DND-41 (cell line): ENCODE data around the gene WDR70.
"Not testable (repeated sequence)": the region's sequence is repeated elsewhere in the genome, so short reads cannot be mapped to it uniquely, and the experiment has no call there.

ENCODE experiments used
- ATAC-seq: fragments of 200-7000 bp; cut with Tn5 transposase; 3 replicates; pipeline ENCODE4 v1.9.1; 2021; ENCODE audit warnings: low read depth; ENCODE audit not compliant: insufficient read depth
- DNase-seq: peaks from one replicate; pipeline ENCODE4 v3.0.0-alpha.2; 2020
- H2AFZ ChIP-seq: 2 replicates; pipeline ENCODE4 v1.6.0; 2012; ENCODE audit warnings: low read depth, low read length
- H3K27ac ChIP-seq: 2 replicates; pipeline ENCODE4 v1.5.1; 2012; ENCODE audit warnings: low read length, inconsistent platforms
- H3K27me3 ChIP-seq: fragments of 200-600 bp; sonication (generic); 2 replicates; pipeline ENCODE4 v1.6.0; 2012; ENCODE audit warnings: low read length, mild to moderate bottlenecking, inconsistent platforms; ENCODE audit not compliant: insufficient read depth, poor library complexity
- H3K36me3 ChIP-seq: 2 replicates; pipeline ENCODE4 v1.5.1; 2012; ENCODE audit warnings: low read length, inconsistent platforms; ENCODE audit not compliant: insufficient read depth
- H3K4me1 ChIP-seq: 2 replicates; pipeline ENCODE4 v1.5.1; 2012; ENCODE audit warnings: mild to moderate bottlenecking, low read length; ENCODE audit not compliant: insufficient read depth
- H3K4me2 ChIP-seq: 2 replicates; pipeline ENCODE4 v1.6.0; 2012; ENCODE audit warnings: mild to moderate bottlenecking, moderate library complexity, low read length, inconsistent platforms; ENCODE audit not compliant: insufficient read depth
- H3K4me3 ChIP-seq, 2 experiments: fragments of 200-600 bp in 1 of 2; shearing (Covaris generic) in 1 of 2; 2 replicates each; pipeline ENCODE4 v1.5.1; 2012 to 2016; ENCODE audit warnings: inconsistent platforms in 2 of 2, low read length in 2 of 2, mild to moderate bottlenecking in 2 of 2, low read depth in 1 of 2, moderate library complexity in 1 of 2
- H3K79me2 ChIP-seq: 2 replicates; pipeline ENCODE4 v1.6.0; 2012; ENCODE audit warnings: low read length, inconsistent platforms; ENCODE audit not compliant: insufficient read depth
- H3K9ac ChIP-seq: 2 replicates; pipeline ENCODE4 v1.6.0; 2012; ENCODE audit warnings: low read depth, mild to moderate bottlenecking, inconsistent platforms, low read length, moderate library complexity
- H3K9me3 ChIP-seq: 2 replicates; pipeline ENCODE4 v1.5.1; 2012; ENCODE audit warnings: low read length, moderate library complexity, mild to moderate bottlenecking, inconsistent platforms; ENCODE audit not compliant: insufficient read depth, severe bottlenecking
- H4K20me1 ChIP-seq: 2 replicates; pipeline ENCODE4 v1.6.0; 2012; ENCODE audit warnings: low read length; ENCODE audit not compliant: insufficient read depth
- CTCF ChIP-seq: IDR thresholded peaks from 2 replicates; pipeline ENCODE4 v1.5.1; 2012; ENCODE audit warnings: borderline replicate concordance, low read length, moderate library complexity, mild to moderate bottlenecking; ENCODE audit not compliant: poor library complexity, severe bottlenecking; ENCODE audit errors: extremely low read depth
- EZH2 ChIP-seq: IDR thresholded peaks from 3 replicates; pipeline ENCODE4 v1.6.1; 2012; ENCODE audit warnings: borderline replicate concordance, low read depth, mild to moderate bottlenecking, moderate library complexity, low read length, inconsistent platforms; ENCODE audit not compliant: severe bottlenecking

WDR70 gene

DNA sequence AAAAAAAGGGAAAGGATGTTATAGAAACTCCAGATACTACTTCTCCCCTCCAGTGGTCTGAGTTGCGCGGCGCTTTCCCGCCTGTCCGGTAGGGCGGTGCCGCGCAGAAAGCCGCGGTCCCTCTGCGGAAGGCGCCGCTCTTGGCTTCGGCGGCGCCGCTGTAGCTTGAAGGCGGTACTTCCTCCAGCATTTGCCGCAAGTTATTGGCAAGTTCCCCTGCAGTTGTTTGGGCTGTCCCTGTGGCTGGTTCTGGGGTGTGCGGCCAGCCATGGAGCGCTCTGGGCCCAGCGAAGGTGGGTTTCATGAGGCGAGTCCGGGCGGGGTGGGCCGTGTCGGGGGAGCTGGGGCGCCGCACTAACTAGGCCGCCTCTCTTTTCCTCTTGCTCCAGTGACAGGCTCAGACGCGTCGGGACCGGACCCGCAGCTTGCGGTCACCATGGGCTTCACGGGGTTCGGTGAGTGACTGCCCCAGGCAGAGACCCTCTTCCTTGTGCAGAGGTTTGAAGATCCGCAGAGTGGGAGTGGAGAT is at the start of gene WDR70:
TSS of gene WDR70 (plus strand) at position 219 of the 529 bp plus-strand sequence. CDS start at position 269, 50 bp downstream.
- ATAC-seq: peak; percentile 99
- H3K27me3 ChIP-seq, H3K79me2 ChIP-seq, H3K36me3 ChIP-seq, H4K20me1 ChIP-seq, H3K9me3 ChIP-seq: not testable (repeated sequence)
- Histone ChIP-seq H2AFZ (peak within 1 kb of the TSS; percentile 75), H3K4me2 (peak within 1 kb of the TSS; percentile 65), H3K4me1 (peaks cover 22% of the 10 kb centered on the region; the same call in 1 of the 2 replicates), H3K27ac (peak within 1 kb of the TSS; percentile 67), H3K9ac (peak within 1 kb of the TSS; percentile 70), H3K4me3 (peak within 1 kb of the TSS; percentile 62 to 75; a peak in 3 of 4 replicates)
- peak; percentile 88 for DNase-seq
- peak; percentile 82 for TF ChIP-seq CTCF

DNA sequence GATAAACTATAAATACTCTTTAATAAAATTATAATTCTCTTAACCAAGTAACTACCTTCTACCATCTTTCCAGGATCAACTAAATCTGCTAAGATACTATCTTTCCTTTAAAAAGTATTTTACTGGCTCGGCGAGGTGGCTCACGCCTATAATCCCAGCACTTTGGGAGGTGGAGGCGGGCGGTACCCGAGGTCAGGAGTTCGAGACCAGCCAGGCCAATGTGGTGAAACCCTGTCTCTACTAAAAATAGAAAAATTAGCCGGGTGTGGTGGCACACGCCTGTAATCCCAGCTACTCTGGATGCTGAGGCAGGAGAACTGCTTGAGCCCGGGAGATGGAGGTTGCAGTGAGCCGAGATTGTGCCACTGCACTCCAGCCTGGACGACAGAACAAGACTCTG is 44.4 kb upstream of the WDR70 start:
- not testable (repeated sequence) for H3K79me2 ChIP-seq, H3K4me2 ChIP-seq, ATAC-seq, H3K9ac ChIP-seq, H4K20me1 ChIP-seq, H3K27ac ChIP-seq, H3K4me3 ChIP-seq, H2AFZ ChIP-seq, H3K27me3 ChIP-seq, H3K4me1 ChIP-seq, H3K9me3 ChIP-seq, DNase-seq
- H3K36me3 ChIP-seq: peaks cover 92% of the 10 kb centered on the region

DNA sequence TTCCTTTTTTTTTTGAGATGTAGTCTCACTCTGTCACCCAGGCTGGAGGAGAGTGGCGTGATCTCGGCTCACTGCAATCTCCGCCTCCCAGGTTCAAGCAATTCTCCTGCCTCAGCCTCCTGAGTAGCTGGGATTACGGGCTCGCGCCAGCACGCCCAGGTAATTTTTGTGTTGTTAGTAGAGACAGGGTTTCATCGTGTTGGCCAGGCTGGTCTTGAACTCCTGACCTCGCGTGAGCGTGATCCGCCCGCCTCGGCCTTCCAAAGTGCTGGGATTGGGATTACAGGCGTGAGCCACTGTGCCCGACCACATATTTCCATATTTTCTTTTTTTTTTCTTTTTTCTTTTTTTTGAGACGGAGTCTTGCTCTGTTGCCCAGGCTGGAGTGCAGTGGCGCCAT is 36.4 kb upstream of the WDR70 start:
- H2AFZ ChIP-seq, H3K4me2 ChIP-seq, H3K9me3 ChIP-seq, H4K20me1 ChIP-seq, H3K4me3 ChIP-seq, H3K4me1 ChIP-seq, H3K79me2 ChIP-seq, H3K27me3 ChIP-seq, ATAC-seq, H3K9ac ChIP-seq, DNase-seq, H3K27ac ChIP-seq: not testable (repeated sequence)
- H3K36me3 ChIP-seq: peaks cover 84% of the 10 kb centered on the region

- Histone ChIP-seq H3K79me2 (peaks cover 31% of the 10 kb centered on the region), H3K27ac (no peak overlapping the region), H3K4me1 (no peaks in the 10 kb centered on the region), H3K4me2 (no peak overlapping the region), H3K36me3 (peaks cover 88% of the 10 kb centered on the region), H4K20me1 (no peaks in the 10 kb centered on the region; the same call in 1 of the 2 replicates), H2AFZ (no peak overlapping the region), H3K4me3 (no peak overlapping the region), H3K9ac (no peak overlapping the region), H3K27me3 (no peaks in the 10 kb centered on the region), H3K9me3 (no peaks in the 10 kb centered on the region)
- DNase-seq (no peak), ATAC-seq (no peak)
- no peak for TF ChIP-seq CTCF
- no peak for TF ChIP-seq EZH2
These were observed 24.0 kb upstream of the WDR70 start for GRCh38 chr5:37355161-37355560.

DNA sequence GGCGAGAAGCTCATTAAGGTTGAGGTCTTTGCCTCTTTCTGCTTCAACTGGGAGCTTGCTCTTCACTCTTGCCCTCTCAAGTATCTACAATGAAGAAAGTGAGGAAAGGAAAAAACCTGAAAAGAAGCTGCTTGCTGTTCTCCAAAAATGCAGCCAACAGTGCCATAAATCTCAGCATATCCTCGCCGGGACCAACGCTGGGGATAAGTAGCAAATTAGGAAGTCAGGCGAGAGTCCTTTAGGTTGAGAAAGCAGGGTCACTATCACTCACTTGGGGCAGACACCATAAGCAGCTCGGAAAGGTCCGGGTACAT is 8.6 kb upstream of the WDR70 start:
- Histone ChIP-seq H3K36me3 (peaks cover 18% of the 10 kb centered on the region), H3K9ac (peak overlapping the region; percentile 69), H3K4me1 (peaks cover 47% of the 10 kb centered on the region), H3K9me3 (no peaks in the 10 kb centered on the region), H4K20me1 (peaks cover 25% of the 10 kb centered on the region; the same call in 1 of the 2 replicates), H3K27me3 (no peaks in the 10 kb centered on the region), H3K27ac (peak overlapping the region; percentile 79), H3K4me2 (peak overlapping the region; percentile 84), H2AFZ (peak overlapping the region; percentile 93), H3K4me3 (peak overlapping the region; percentile 83 to 88; a peak in 3 of 4 replicates), H3K79me2 (peaks cover 52% of the 10 kb centered on the region)
- TF ChIP-seq EZH2 (no peak), CTCF (no peak)
- no peak for DNase-seq
- peak; percentile 67; the same call in 2 of the 3 replicates for ATAC-seq
